GM13977 (cell line): ENCODE data around the gene BANK1.

Source experiments
- DNase-seq: peaks from one replicate; pipeline ENCODE4 v3.0.0; 2012; ENCODE audit warnings: low spot score
- CTCF ChIP-seq: IDR thresholded peaks from 2 replicates; pipeline ENCODE4 v1.5.1; 2012; ENCODE audit warnings: mild to moderate bottlenecking, control low read depth; ENCODE audit not compliant: insufficient read depth; ENCODE audit errors: extremely low read depth, missing control alignments
- in situ Hi-C: fragments of 300-500 bp; cut with MboI; formaldehyde crosslinking; loops from one replicate; pipeline ENCODE4 v1.12.0; 2022; ENCODE audit warnings: low sequenced_read_pairs, low pct_unique_long_range_greater_than_20kb, mixed read lengths, inconsistent platforms; ENCODE audit not compliant: unreplicated experiment

The BANK1 gene

GRCh38 chr4:101954975-101955678 is 164.6 kb downstream of the BANK1 start:
- in situ Hi-C loops: no loop called here
- TF ChIP-seq CTCF: no peak
- DNase-seq: no peak

- DNase-seq: no peak
- TF ChIP-seq CTCF: no peak
- in situ Hi-C loops: no loop called here
These were observed 165.7 kb downstream of the BANK1 start for GRCh38 chr4:101956068-101956825.

GRCh38 chr4:101958547-101958946 is 168.0 kb downstream of the BANK1 start:
- in situ Hi-C loops: no loop called here
- DNase-seq: no peak
- TF ChIP-seq CTCF: no peak

GRCh38 chr4:101960431-101960830 is 169.9 kb downstream of the BANK1 start:
- in situ Hi-C loops: no loop called here
- DNase-seq: no peak
- TF ChIP-seq CTCF: no peak

- no peak for DNase-seq
- in situ Hi-C loops: no loop called here
- TF ChIP-seq CTCF: no peak
These were observed 170.6 kb downstream of the BANK1 start for GRCh38 chr4:101961144-101961543.

- no peak for TF ChIP-seq CTCF
- in situ Hi-C loops: no loop called here
- DNase-seq: no peak
These were observed 177.3 kb downstream of the BANK1 start for GRCh38 chr4:101967697-101968346.
